PC-9 (cell line): ENCODE measurements around the gene COL4A1. TPM values are rescaled to one million over a fixed set of nuclear protein-coding genes. Genes with fewer than 3 reads are reported as not detected.
A peak's percentile ranks its signal among the peaks of the same experiment; 100 is the strongest.

ENCODE experiments used
- BruUV-seq: library from RNA; stranded (reverse); fragments of 400-500 nt; replicated peaks from 2 replicates; lab custom pipeline; 2021; lab: Mats Ljungman, UMichigan
- CTCF ChIA-PET: fragments of 300-600 bp; sonication (Branson Sonifier 250); formaldehyde crosslinking; loops from one replicate; lab custom pipeline; 2022; ENCODE audit warnings: antibody characterized with exemption; lab: Charles Lee
- POLR2A ChIA-PET: fragments of 300-600 bp; sonication (Branson Sonifier 250); formaldehyde crosslinking; loops from one replicate; lab custom pipeline; 2022; ENCODE audit warnings: antibody characterized with exemption; ENCODE audit not compliant: unreplicated experiment; lab: Charles Lee
- DNase-seq, 2 experiments: peaks; one replicate each; pipeline versions ENCODE4 v3.0.0 to v3.0.0-alpha.2; 2015 to 2022; ENCODE audit warnings: mixed read lengths in 1 of 2
- H2AFZ ChIP-seq: fragments of 200-600 bp; sonication (generic); 2 replicates; pipeline ENCODE4 v1.8.1; 2017; ENCODE audit warnings: antibody characterized with exemption
- H3F3A ChIP-seq: fragments of 200-600 bp; sonication (generic); 2 replicates; pipeline ENCODE4 v1.8.1; 2017; ENCODE audit warnings: antibody characterized with exemption, mild to moderate bottlenecking, low read depth; ENCODE audit not compliant: insufficient read depth
- H3K27ac ChIP-seq: fragments of 200-600 bp; sonication (generic); 2 replicates; pipeline ENCODE4 v1.6.1; 2016; ENCODE audit warnings: mixed run types
- H3K27me3 ChIP-seq: fragments of 200-600 bp; sonication (generic); 2 replicates; pipeline ENCODE4 v1.6.1; 2016; ENCODE audit warnings: low read depth, mixed run types; ENCODE audit not compliant: insufficient read depth
- H3K36me3 ChIP-seq: fragments of 200-600 bp; sonication (generic); 2 replicates; pipeline ENCODE4 v1.6.1; 2016; ENCODE audit warnings: low read depth, mixed run types
- H3K4me1 ChIP-seq: fragments of 200-600 bp; sonication (generic); replicated peaks from 2 replicates; pipeline ENCODE4 v1.6.1; 2016; ENCODE audit warnings: mixed run types; ENCODE audit not compliant: insufficient read depth
- H3K4me2 ChIP-seq: fragments of 200-600 bp; sonication (generic); 2 replicates; pipeline ENCODE4 v1.6.1; 2017; ENCODE audit warnings: mixed run types
- H3K4me3 ChIP-seq: fragments of 200-600 bp; sonication (generic); 2 replicates; pipeline ENCODE4 v1.6.1; 2016; ENCODE audit warnings: mixed run types
- H3K79me2 ChIP-seq: fragments of 200-600 bp; sonication (generic); 2 replicates; pipeline ENCODE4 v1.6.1; 2017; ENCODE audit warnings: low read depth, mixed run types
- H3K9me2 ChIP-seq: fragments of 200-600 bp; sonication (generic); 2 replicates; pipeline ENCODE4 v1.8.1; 2017; ENCODE audit warnings: mild to moderate bottlenecking; ENCODE audit not compliant: insufficient read depth
- H3K9me3 ChIP-seq: fragments of 200-600 bp; sonication (generic); 2 replicates; pipeline ENCODE4 v1.8.1; 2016; ENCODE audit warnings: low read depth; ENCODE audit not compliant: insufficient read depth
- H4K20me1 ChIP-seq: fragments of 200-600 bp; sonication (generic); 2 replicates; pipeline ENCODE4 v1.8.1; 2017; ENCODE audit not compliant: insufficient read depth
- CTCF ChIP-seq: fragments of 200-600 bp; sonication (generic); conservative IDR thresholded peaks from 2 replicates; pipeline ENCODE4 v1.6.1; 2017; ENCODE audit warnings: mixed run types, antibody characterized with exemption, mild to moderate bottlenecking, moderate library complexity
- EZH2 ChIP-seq: fragments of 200-600 bp; sonication (generic); IDR thresholded peaks from 2 replicates; pipeline ENCODE4 v1.8.0; 2017; ENCODE audit warnings: antibody characterized with exemption, low read depth
- intact Hi-C: fragments of 100-400 bp; cut with micrococcal nuclease; formaldehyde crosslinking; loops from one replicate; pipeline ENCODE4 v1.10.0; 2022; ENCODE audit not compliant: unreplicated experiment
- total RNA-seq: library from RNA; stranded (reverse); gene quantifications from 2 replicates; pipeline ENCODE4 v1.2.3, GENCODE V29; 2021

The COL4A1 gene
- total RNA-seq, 1 experiment from 2014 or later = 24.5 TPM

- Histone ChIP-seq H3K27ac (no peak overlapping the region; the same call in 1 of the 2 replicates), H3F3A (no peaks in the 10 kb centered on the region), H3K36me3 (no peaks in the 10 kb centered on the region), H3K4me2 (no peak overlapping the region), H3K4me1 (peaks cover 18% of the 10 kb centered on the region), H3K27me3 (no peaks in the 10 kb centered on the region), H4K20me1 (no peaks in the 10 kb centered on the region), H3K4me3 (no peak overlapping the region), H3K9me2 (no peaks in the 10 kb centered on the region), H3K79me2 (no peaks in the 10 kb centered on the region), H3K9me3 (no peaks in the 10 kb centered on the region), H2AFZ (no peak overlapping the region)
- POLR2A ChIA-PET = no interaction called here
- BruUV-seq = no TSS peak
- CTCF ChIA-PET = no interaction called here
- intact Hi-C loops = loop anchor here (5.0 to 10.0 kb wide), 2 partner anchors 74 to 1296 kb away; no protein-coding TSS in a partner anchor
- DNase-seq = no peak
- TF ChIP-seq CTCF (no peak), EZH2 (no peak)
These were observed 95.9 kb downstream of the COL4A1 start for GRCh38 chr13:110211046-110211445.

DNA sequence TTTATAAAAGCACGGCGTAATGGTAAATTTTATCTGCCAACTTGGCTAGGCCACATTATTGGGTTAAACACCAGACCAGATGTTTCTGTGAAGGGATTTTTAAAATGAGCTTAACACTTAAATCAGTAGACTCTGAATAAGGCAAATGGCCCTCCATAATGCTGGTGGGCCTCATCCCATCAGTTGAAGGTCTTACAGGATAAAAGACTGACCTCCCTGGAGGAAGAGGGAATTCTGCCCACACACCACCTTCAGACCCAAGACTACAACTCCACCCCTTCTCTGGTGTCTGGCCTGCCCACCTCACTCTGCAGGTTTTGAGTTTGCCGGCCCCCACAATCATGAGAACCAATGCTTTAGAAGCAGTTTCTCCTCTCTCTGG, 96.4 kb downstream of the COL4A1 start:
- H3K79me2 ChIP-seq = no peaks in the 10 kb centered on the region
- intact Hi-C loops = loop anchor here (5.0 to 10.0 kb wide), 2 partner anchors 73 to 1296 kb away; no protein-coding TSS in a partner anchor
- no peak overlapping the region for H2AFZ ChIP-seq
- no peak overlapping the region for H3K4me3 ChIP-seq
- no peaks in the 10 kb centered on the region for H3K9me3 ChIP-seq
- no peak for TF ChIP-seq CTCF
- no peak for TF ChIP-seq EZH2
- no peaks in the 10 kb centered on the region for H3F3A ChIP-seq
- H3K4me2 ChIP-seq = no peak overlapping the region
- peak overlapping the region; percentile 72 for H3K27ac ChIP-seq
- no peaks in the 10 kb centered on the region for H3K9me2 ChIP-seq
- ChIA-PET POLR2A (interaction anchor here (0.7 kb wide), 1 partner anchor 240 kb away, joined by 3 read pairs; no protein-coding TSS in a partner anchor), CTCF (no interaction called here)
- no peaks in the 10 kb centered on the region for H3K27me3 ChIP-seq
- H3K4me1 ChIP-seq = peaks cover 18% of the 10 kb centered on the region
- DNase-seq = no peak
- H3K36me3 ChIP-seq = no peaks in the 10 kb centered on the region
- no TSS peak for BruUV-seq
- no peaks in the 10 kb centered on the region for H4K20me1 ChIP-seq

GRCh38 chr13:110209950-110210603, 96.9 kb downstream of the COL4A1 start:
- no peaks in the 10 kb centered on the region for H3F3A ChIP-seq
- peak overlapping the region; percentile 72 for H3K27ac ChIP-seq
- H3K4me3 ChIP-seq = no peak overlapping the region
- no peaks in the 10 kb centered on the region for H3K36me3 ChIP-seq
- H3K9me2 ChIP-seq = no peaks in the 10 kb centered on the region
- ChIA-PET CTCF (interaction anchor here (1.0 kb wide), 1 partner anchor 234 kb away, joined by 3 read pairs; no protein-coding TSS in a partner anchor), POLR2A (interaction anchor here (0.7 kb wide), 1 partner anchor 241 kb away, joined by 3 read pairs; no protein-coding TSS in a partner anchor)
- TF ChIP-seq EZH2 = no peak
- TF ChIP-seq CTCF = no peak
- BruUV-seq = no TSS peak
- no peaks in the 10 kb centered on the region for H3K27me3 ChIP-seq
- no peak overlapping the region for H2AFZ ChIP-seq
- H3K4me2 ChIP-seq = peak overlapping the region; percentile 43
- H3K9me3 ChIP-seq = no peaks in the 10 kb centered on the region
- intact Hi-C loops = loop anchor here (5.0 to 10.0 kb wide), 2 partner anchors 73 to 1295 kb away; no protein-coding TSS in a partner anchor
- H4K20me1 ChIP-seq = no peaks in the 10 kb centered on the region
- peak; percentile 78 to 81 for DNase-seq
- peaks cover 18% of the 10 kb centered on the region for H3K4me1 ChIP-seq
- no peaks in the 10 kb centered on the region for H3K79me2 ChIP-seq
